ENCODE data around the gene KCNA5. TPM values are rescaled to one million over a fixed set of nuclear protein-coding genes. Genes with fewer than 3 reads are reported as not detected.
A peak's percentile ranks its signal among the peaks of the same experiment; 100 is the strongest.

The KCNA5 gene
- total and polyA plus RNA-seq, 7 donors, result 0.45 to 20.2 (median 2.5) TPM; not detected in 1

DNA sequence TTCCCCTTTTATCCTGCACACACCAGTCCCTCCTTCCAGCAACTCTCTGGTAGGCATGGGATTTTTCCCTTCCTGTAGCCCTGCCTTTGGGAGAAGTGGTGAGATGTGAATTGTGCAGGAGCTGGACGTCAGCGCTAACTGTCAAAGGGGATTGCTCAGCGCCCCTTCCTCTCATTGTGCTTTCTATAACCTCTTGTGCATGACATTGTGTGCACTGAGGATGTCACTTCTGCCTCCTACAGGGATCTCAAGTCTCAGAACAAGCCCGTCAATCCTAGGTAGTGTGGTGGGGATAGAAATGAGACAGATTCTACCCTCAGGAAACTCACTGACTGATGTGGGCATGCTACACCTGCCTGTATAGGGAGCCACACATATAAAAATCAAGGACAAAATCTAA is 8.7 kb downstream of the KCNA5 start:
- Histone ChIP-seq H3K36me3 (no peaks in the 10 kb centered on the region), H3K9me3 (no peaks in the 10 kb centered on the region), H3K27ac (no peak overlapping the region), H3K27me3 (no peaks in the 10 kb centered on the region), H3K4me3 (no peak overlapping the region), H3K4me1 (peaks cover 0 to 44% (median 27%) of the 10 kb centered on the region in 4 donors)
- TF ChIP-seq, protein P1, sequence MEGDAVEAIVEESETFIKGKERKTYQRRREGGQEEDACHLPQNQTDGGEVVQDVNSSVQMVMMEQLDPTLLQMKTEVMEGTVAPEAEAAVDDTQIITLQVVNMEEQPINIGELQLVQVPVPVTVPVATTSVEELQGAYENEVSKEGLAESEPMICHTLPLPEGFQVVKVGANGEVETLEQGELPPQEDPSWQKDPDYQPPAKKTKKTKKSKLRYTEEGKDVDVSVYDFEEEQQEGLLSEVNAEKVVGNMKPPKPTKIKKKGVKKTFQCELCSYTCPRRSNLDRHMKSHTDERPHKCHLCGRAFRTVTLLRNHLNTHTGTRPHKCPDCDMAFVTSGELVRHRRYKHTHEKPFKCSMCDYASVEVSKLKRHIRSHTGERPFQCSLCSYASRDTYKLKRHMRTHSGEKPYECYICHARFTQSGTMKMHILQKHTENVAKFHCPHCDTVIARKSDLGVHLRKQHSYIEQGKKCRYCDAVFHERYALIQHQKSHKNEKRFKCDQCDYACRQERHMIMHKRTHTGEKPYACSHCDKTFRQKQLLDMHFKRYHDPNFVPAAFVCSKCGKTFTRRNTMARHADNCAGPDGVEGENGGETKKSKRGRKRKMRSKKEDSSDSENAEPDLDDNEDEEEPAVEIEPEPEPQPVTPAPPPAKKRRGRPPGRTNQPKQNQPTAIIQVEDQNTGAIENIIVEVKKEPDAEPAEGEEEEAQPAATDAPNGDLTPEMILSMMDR (IDR thresholded peaks at IDR 0.05), result no peak
- TF ChIP-seq POLR2A (IDR thresholded peaks at IDR 0.05), result no peak
- TF ChIP-seq EP300 (IDR thresholded peaks at IDR 0.05), result no peak
- TF ChIP-seq POLR2AphosphoS5 (IDR thresholded peaks at IDR 0.05), result no peak
- 64 to 77% methylated on average over 4 of the region's 4 CpGs for WGBS, 2 donors
- intact Hi-C loops (cut with DNase I), result no loop called here
- DNase-seq, result no peak

DNA sequence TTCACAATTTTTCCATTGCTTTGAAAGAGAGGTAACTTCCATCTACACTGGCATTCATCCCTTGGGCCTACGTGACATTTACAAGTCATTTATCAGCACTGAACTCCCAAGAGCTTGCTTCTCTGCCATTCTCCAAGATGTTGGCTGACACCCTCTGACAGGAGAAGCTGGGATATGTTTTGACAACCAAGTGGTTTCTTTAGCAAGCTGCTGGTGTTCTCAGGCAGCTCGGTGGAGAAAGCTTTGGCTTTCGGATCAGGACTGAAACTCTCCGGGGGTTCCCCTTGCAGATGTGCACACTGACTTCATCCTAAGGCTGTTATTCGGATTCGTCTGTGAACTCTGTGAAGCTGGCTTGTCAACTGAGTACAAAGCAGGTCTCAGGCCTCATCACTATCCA is 15.7 kb downstream of the KCNA5 start:
- no peak for DNase-seq
- intact Hi-C loops (cut with DNase I), result no loop called here
- Histone ChIP-seq H3K27me3 (no peaks in the 10 kb centered on the region), H3K36me3 (no peaks in the 10 kb centered on the region), H3K4me1 (peaks cover 0 to 38% (median 29%) of the 10 kb centered on the region in 4 donors), H3K4me3 (no peak overlapping the region), H3K9me3 (no peaks in the 10 kb centered on the region), H3K27ac (peak overlapping the region in 3 of 4 donors; percentile 27 to 60 (median 41))
- TF ChIP-seq POLR2AphosphoS5 (IDR thresholded peaks at IDR 0.05) (peak; percentile 12 to 66 (median 50)), POLR2A (IDR thresholded peaks at IDR 0.05) (no peak), EP300 (IDR thresholded peaks at IDR 0.05) (peak in 1 of 4 donors; percentile 4)
- 57 to 69% methylated on average over 6 of the region's 6 CpGs for WGBS, 2 donors

DNA sequence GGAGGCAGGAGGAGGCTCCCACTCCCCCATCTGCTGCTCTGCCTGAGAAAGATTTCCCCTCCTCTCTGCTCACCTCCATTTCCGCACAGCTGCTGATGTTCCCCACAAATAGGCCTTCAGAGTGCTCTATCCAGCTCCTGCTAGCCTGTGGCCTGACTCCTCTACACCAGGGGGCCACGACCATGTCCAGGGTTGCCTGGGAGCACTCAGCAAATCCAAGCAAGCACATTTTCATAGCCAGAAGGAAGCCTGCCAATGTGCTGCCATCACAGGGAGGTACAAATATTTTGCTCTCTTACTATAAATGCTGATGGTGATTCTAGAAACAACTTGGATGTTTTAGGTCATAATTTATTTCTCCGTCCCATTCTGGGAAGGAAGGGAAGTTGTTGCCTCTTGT is 17.3 kb downstream of the KCNA5 start:
- no peak for DNase-seq
- no peak overlapping the region for H3K27ac ChIP-seq
- H3K4me3 ChIP-seq, result no peak overlapping the region
- H3K27me3 ChIP-seq, result no peaks in the 10 kb centered on the region
- WGBS, 2 donors, result 68 to 75% methylated on average over 3 of the region's 3 CpGs
- TF ChIP-seq POLR2AphosphoS5 (IDR thresholded peaks at IDR 0.05), result no peak
- TF ChIP-seq, protein P1 (IDR thresholded peaks at IDR 0.05), result no peak
- no peak for TF ChIP-seq EP300 (IDR thresholded peaks at IDR 0.05)
- no peak for TF ChIP-seq POLR2A (IDR thresholded peaks at IDR 0.05)
- intact Hi-C loops (cut with DNase I), result no loop called here
- H3K4me1 ChIP-seq, result peaks cover 0 to 38% (median 29%) of the 10 kb centered on the region in 4 donors
- no peaks in the 10 kb centered on the region for H3K36me3 ChIP-seq
- no peaks in the 10 kb centered on the region for H3K9me3 ChIP-seq

DNA sequence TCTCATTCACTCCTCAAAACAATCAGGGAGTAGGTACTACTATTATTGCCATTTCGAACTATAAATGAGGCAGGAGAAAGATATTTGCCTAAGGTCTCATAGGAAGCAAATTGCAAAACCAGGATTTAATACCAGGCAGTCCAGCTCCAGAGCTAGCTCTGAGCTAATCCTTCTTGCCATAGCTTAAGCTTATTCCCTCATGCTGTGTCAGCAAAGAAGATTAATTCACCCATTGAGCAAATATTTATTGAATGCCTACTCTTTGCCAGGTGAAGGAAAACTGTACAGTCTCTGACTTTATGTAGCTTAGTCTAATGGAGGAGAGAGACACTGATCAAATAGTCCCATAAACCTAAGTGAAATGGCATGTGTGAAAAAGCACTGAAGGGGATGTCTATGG is 19.5 kb downstream of the KCNA5 start:
- 61 to 78% methylated on average over 1 of the region's 1 CpG for WGBS, 2 donors

DNA sequence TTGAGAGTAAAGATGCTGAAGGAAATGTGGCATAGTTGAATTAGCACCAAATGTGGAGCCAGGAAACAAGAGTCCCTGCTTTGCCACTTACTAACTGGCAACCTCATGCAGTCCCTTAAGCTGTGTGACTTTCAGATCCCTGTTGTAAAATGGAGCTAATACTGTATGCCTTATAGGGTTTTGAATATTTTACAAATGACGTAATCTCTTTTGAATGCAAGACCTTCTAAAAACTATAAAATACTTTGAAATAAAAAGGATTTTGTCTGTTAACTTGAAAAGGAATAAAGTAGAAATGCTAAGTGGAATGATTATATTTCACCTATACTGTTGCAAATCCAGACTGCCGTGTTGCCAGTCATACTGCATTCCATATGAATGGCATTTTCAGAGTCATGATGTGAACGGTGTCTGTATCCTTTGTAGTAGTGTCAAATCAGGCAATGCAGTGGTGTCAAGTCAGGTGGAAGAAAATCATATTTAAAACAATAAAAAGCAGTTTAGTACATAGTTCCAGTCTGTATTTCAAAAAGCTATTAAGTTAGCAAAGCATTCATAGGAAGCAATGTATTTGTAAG is 21.3 kb downstream of the KCNA5 start:
- Histone ChIP-seq H3K4me3 (no peak overlapping the region), H3K27me3 (no peaks in the 10 kb centered on the region), H3K9me3 (no peaks in the 10 kb centered on the region), H3K4me1 (peaks cover 0 to 19% (median 16%) of the 10 kb centered on the region in 4 donors), H3K36me3 (no peaks in the 10 kb centered on the region), H3K27ac (no peak overlapping the region)
- WGBS, 2 donors, result 80 to 86% methylated on average over 3 of the region's 3 CpGs
- intact Hi-C loops (cut with DNase I), result no loop called here
- TF ChIP-seq, protein P1 (IDR thresholded peaks at IDR 0.05), result no peak
- no peak for TF ChIP-seq POLR2A (IDR thresholded peaks at IDR 0.05)
- no peak for TF ChIP-seq POLR2AphosphoS5 (IDR thresholded peaks at IDR 0.05)
- TF ChIP-seq EP300 (IDR thresholded peaks at IDR 0.05), result no peak
- DNase-seq, result no peak

More for the DNA sequence above, 19.5 kb downstream of the KCNA5 start:
- no peaks in the 10 kb centered on the region for H3K27me3 ChIP-seq
- H3K9me3 ChIP-seq, result no peaks in the 10 kb centered on the region
- H3K27ac ChIP-seq, result no peak overlapping the region
- DNase-seq, result no peak
- intact Hi-C loops (cut with DNase I), result no loop called here
- no peak overlapping the region for H3K4me3 ChIP-seq
- TF ChIP-seq, protein P1 (IDR thresholded peaks at IDR 0.05), result no peak
- peaks cover 0 to 38% (median 29%) of the 10 kb centered on the region in 4 donors for H3K4me1 ChIP-seq
- no peaks in the 10 kb centered on the region for H3K36me3 ChIP-seq
